HCT116 (cell line): ENCODE measurements around the gene ABHD2. TPM values are rescaled to one million over a fixed set of nuclear protein-coding genes. Genes with fewer than 3 reads are reported as not detected.

ENCODE experiments used
- ATAC-seq: fragments of 200-7000 bp; cut with Tn5 transposase; 2 replicates; pipeline ENCODE4 v1.9.1; 2020; ENCODE audit warnings: mild to moderate bottlenecking, moderate library complexity
- BruUV-seq: library from RNA; stranded (reverse); fragments of 400-500 nt; replicated peaks from 2 replicates; lab custom pipeline; 2021; lab: Mats Ljungman, UMichigan
- CTCF ChIA-PET: fragments of 300-600 bp; sonication (Branson Sonifier 250); formaldehyde crosslinking; loops from one replicate; lab custom pipeline; 2021; ENCODE audit warnings: antibody characterized with exemption; lab: Charles Lee
- POLR2A ChIA-PET: fragments of 300-600, 350-600 bp; sonication (Branson Sonifier 250); formaldehyde crosslinking; loops from one replicate; lab custom pipeline; 2021; ENCODE audit warnings: antibody characterized with exemption; lab: Charles Lee
- RAD21 ChIA-PET, 2 experiments: fragments of 300-600 bp; sonication (Branson Sonifier 250); formaldehyde crosslinking; loops; one replicate each; lab custom pipeline; 2023; ENCODE audit warnings: low total read pairs in 2 of 2; ENCODE audit not compliant: uncharacterized antibody in 2 of 2, unreplicated experiment in 2 of 2, low non-redundant PET in 1 of 2; lab: Charles Lee
- DNase-seq: peaks from one replicate; pipeline ENCODE4 v3.0.0-alpha.2; 2010; ENCODE audit warnings: low read depth, low spot score
- H2AFZ ChIP-seq: fragments of 200-600 bp; shearing (Covaris generic), sonication (generic); 2 replicates; pipeline ENCODE4 v1.6.1; 2017; ENCODE audit warnings: low read depth, mixed run types, mixed read lengths, antibody characterized with exemption, low read length; ENCODE audit not compliant: poor library complexity, severe bottlenecking
- H3K27ac ChIP-seq: 2 replicates; pipeline ENCODE4 v1.5.1; 2012; ENCODE audit warnings: low read depth, low read length
- H3K27me3 ChIP-seq: fragments of 200-600 bp; sonication (generic); 2 replicates; pipeline ENCODE4 v1.6.1; 2016; ENCODE audit warnings: mixed run types, low read length, mixed read lengths; ENCODE audit not compliant: insufficient read depth
- H3K36me3 ChIP-seq, 2 experiments: fragments of 200-500 bp in 1 of 2; fragments of 200-600 bp in 1 of 2; sonication (Bioruptor generic) in 1 of 2; sonication (generic) in 1 of 2; 2 replicates each; pipeline versions ENCODE4 v1.5.1 to v1.6.1; 2014 to 2016; ENCODE audit warnings: low read length in 2 of 2, inconsistent platforms in 1 of 2, mixed read lengths in 1 of 2, mixed run types in 1 of 2; ENCODE audit not compliant: insufficient read depth in 2 of 2, control insufficient read depth in 1 of 2
- H3K4me1 ChIP-seq, 2 experiments: fragments of 200-600 bp in 1 of 2; sonication (generic) in 1 of 2; 2 replicates each; pipeline versions ENCODE4 v1.5.1 to v1.6.1; 2012 to 2017; ENCODE audit warnings: low read length in 2 of 2, inconsistent platforms in 1 of 2, mild to moderate bottlenecking in 1 of 2, mixed read lengths in 1 of 2, mixed run types in 1 of 2, moderate library complexity in 1 of 2; ENCODE audit not compliant: insufficient read depth in 2 of 2, control insufficient read depth in 1 of 2
- H3K4me2 ChIP-seq: fragments of 200-600 bp; sonication (generic); 2 replicates; pipeline ENCODE4 v1.6.1; 2017; ENCODE audit warnings: mixed run types, low read length, mixed read lengths
- H3K4me3 ChIP-seq, 2 experiments: fragments of 200-600 bp in 1 of 2; sonication (generic) in 1 of 2; replicated peaks in 1 of 2; 2 replicates each; pipeline ENCODE4 v1.5.1; 2011 to 2016; ENCODE audit warnings: low read length in 2 of 2, control low read depth in 1 of 2, low read depth in 1 of 2, mild to moderate bottlenecking in 1 of 2, mixed read lengths in 1 of 2, mixed run types in 1 of 2
- H3K79me2 ChIP-seq: fragments of 200-600 bp; sonication (generic); 2 replicates; pipeline ENCODE4 v1.6.1; 2017; ENCODE audit warnings: mild to moderate bottlenecking, mixed run types, low read length, moderate library complexity, mixed read lengths; ENCODE audit not compliant: insufficient read depth
- H3K9ac ChIP-seq: fragments of 200-600 bp; sonication (generic); 2 replicates; pipeline ENCODE4 v1.6.1; 2016; ENCODE audit warnings: low read length, mixed read lengths
- H3K9me2 ChIP-seq: fragments of 200-600 bp; sonication (generic), shearing (Covaris generic); 2 replicates; pipeline ENCODE4 v1.6.1; 2017; ENCODE audit warnings: mixed run types, mild to moderate bottlenecking, moderate library complexity; ENCODE audit not compliant: insufficient read depth
- H3K9me3 ChIP-seq, 2 experiments: fragments of 200-500 bp in 1 of 2; fragments of 200-600 bp in 1 of 2; sonication (Bioruptor generic) in 1 of 2; sonication (generic) in 1 of 2; 2 replicates each; pipeline ENCODE4 v1.6.1; 2014 to 2017; ENCODE audit warnings: low read length in 2 of 2, mixed read lengths in 2 of 2, inconsistent platforms in 1 of 2, low read depth in 1 of 2, mild to moderate bottlenecking in 1 of 2, mixed run types in 1 of 2, moderate library complexity in 1 of 2; ENCODE audit not compliant: control insufficient read depth in 1 of 2, insufficient read depth in 1 of 2
- H4K20me1 ChIP-seq: fragments of 200-600 bp; sonication (generic), shearing (Covaris generic); 2 replicates; pipeline ENCODE4 v1.6.1; 2017; ENCODE audit warnings: mixed run types, mild to moderate bottlenecking, moderate library complexity; ENCODE audit not compliant: insufficient read depth
- CBX3 ChIP-seq: IDR thresholded peaks from 2 replicates; pipeline ENCODE4 v1.6.1; 2012; ENCODE audit warnings: low read depth
- FOSL1 ChIP-seq: IDR thresholded peaks from 2 replicates; pipeline ENCODE4 v1.6.1; 2012; ENCODE audit warnings: low read depth
- TCF7L2 ChIP-seq: IDR thresholded peaks from 2 replicates; pipeline ENCODE4 v1.7.0; 2011; ENCODE audit warnings: borderline replicate concordance, inconsistent platforms; ENCODE audit not compliant: insufficient read depth, insufficient read length; ENCODE audit errors: extremely low read depth
- intact Hi-C: fragments of 100-400 bp; cut with micrococcal nuclease; formaldehyde crosslinking; loops from 2 replicates; pipeline ENCODE4 v1.10.0; 2022
- total RNA-seq: library from RNA; stranded (reverse); gene quantifications from one replicate; pipeline ENCODE4 v1.2.1, GENCODE V29; 2021; ENCODE audit not compliant: unreplicated experiment
- TF ChIP-seq, protein P1 (sequence below): IDR thresholded peaks from 2 replicates; pipeline ENCODE4 v1.6.1; 2011; ENCODE audit warnings: mild to moderate bottlenecking, low read length, moderate library complexity; ENCODE audit not compliant: insufficient replicate concordance; ENCODE audit errors: extremely low read depth
- TF ChIP-seq, protein P2 (sequence below): IDR thresholded peaks from 2 replicates; pipeline ENCODE4 v1.6.1; 2012

Gene ABHD2
- total RNA-seq, 1 experiment from 2014 or later = 40.8 TPM

DNA sequence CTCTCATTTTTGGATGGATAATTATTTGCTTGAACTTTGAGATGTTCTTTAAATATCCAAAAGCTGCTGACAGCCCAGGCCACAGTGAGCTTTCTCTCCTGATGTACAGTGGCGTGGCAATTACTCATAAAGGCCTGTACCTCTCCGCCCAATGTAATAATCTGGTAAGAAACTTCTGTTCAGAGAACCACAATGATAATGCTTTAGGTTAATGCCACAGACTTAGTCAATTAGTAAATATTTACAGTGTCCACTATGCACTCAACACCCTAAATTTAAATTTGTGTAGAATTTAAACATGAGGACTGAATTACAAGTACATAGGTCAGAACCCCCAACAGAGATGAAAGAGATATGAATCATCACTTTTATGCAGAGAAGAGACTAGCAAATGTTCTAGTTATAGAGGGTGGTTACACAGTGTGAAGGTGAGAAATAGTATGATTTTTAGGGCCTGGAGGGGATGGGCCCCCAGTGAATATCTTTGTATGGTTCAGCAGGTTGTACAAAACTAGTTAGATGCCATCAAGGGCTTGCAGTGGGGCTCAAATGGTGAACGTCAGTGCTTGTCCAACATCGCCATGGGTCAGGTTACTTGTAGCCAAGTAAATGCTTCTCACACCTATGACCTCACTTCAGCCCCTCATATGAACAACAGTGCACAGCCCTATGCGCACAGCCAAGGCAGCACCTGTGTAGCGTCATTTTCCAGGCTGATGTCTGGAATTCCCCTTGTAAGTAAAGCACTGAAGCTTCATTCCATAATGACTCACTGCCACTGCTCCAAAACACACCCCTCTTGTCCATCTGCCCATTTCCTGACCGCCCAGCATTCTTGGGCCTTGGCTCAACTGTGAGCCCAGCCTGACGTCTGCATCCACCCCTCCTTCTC is 13.3 kb downstream of the ABHD2 start (continued):
- TF ChIP-seq, protein P1, sequence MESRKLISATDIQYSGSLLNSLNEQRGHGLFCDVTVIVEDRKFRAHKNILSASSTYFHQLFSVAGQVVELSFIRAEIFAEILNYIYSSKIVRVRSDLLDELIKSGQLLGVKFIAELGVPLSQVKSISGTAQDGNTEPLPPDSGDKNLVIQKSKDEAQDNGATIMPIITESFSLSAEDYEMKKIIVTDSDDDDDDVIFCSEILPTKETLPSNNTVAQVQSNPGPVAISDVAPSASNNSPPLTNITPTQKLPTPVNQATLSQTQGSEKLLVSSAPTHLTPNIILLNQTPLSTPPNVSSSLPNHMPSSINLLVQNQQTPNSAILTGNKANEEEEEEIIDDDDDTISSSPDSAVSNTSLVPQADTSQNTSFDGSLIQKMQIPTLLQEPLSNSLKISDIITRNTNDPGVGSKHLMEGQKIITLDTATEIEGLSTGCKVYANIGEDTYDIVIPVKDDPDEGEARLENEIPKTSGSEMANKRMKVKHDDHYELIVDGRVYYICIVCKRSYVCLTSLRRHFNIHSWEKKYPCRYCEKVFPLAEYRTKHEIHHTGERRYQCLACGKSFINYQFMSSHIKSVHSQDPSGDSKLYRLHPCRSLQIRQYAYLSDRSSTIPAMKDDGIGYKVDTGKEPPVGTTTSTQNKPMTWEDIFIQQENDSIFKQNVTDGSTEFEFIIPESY = no peak
- peak; percentile 61 for TF ChIP-seq TCF7L2

DNA sequence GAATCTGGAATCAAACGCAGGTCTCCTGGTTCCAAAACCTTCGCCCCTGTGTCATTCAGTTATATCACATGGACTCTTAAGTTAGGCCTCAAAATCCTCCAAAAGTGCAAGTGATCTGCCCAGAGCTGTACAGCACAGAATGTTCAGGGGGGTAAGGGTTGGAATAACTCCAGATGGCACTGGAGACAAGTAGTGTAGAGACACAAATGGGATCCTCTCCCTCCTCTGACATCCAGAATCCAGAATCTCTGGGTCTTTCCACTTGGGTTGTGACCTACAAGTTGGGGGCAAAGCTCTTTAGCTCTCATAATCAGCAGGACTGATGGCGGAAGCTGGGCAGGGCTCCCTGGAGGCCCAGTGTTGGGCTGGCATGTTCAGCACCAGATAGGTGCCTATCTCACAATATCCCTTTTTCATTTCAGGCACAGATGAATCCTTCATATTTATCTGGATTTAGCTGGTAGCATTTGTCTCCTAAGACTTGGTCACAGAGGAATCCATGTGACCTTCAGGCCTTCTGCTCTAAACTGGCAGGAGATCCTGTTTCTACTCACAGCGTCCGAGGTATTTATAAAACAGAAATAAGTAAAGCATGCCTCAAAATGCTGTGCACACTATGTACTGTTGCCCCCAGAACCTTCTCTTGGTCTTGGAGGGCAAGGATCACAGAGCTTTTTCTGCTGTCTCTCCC is 15.4 kb downstream of the ABHD2 start:
- Histone ChIP-seq H3K4me2 (no peak overlapping the region), H3K4me3 (no peak overlapping the region), H3K27me3 (no peaks in the 10 kb centered on the region), H3K79me2 (peaks cover 15% of the 10 kb centered on the region; the same call in 1 of the 2 replicates), H4K20me1 (no peaks in the 10 kb centered on the region), H3K27ac (no peak overlapping the region), H3K9ac (no peak overlapping the region), H3K9me3 (no peaks in the 10 kb centered on the region), H3K9me2 (no peaks in the 10 kb centered on the region), H3K4me1 (peaks cover 33 to 70% of the 10 kb centered on the region in 2 experiments), H2AFZ (no peak overlapping the region)
- ATAC-seq (no peak), DNase-seq (no peak)
- no TSS peak for BruUV-seq
- ChIA-PET CTCF (interaction anchor here (1.9 kb wide), 1 partner anchor 24 kb away, joined by 7 read pairs; no protein-coding TSS in a partner anchor), RAD21 (no interaction called here), POLR2A (interaction anchor here (2.4 kb wide), 1 partner anchor 15 kb away, joined by 6 read pairs; the partner anchor contains the start of gene ABHD2)
- intact Hi-C loops = no loop called here
- TF ChIP-seq, protein P2, sequence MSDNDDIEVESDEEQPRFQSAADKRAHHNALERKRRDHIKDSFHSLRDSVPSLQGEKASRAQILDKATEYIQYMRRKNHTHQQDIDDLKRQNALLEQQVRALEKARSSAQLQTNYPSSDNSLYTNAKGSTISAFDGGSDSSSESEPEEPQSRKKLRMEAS = no peak
- no peak for TF ChIP-seq FOSL1
- TF ChIP-seq, protein P1 = no peak
- TF ChIP-seq CBX3 = no peak
- TF ChIP-seq, all 23 proteins: peak for 0
- no peaks in the 10 kb centered on the region for H3K36me3 ChIP-seq
